SK-N-SH treated with all-trans-retinoic acid at 6 μM for 48 hours (cell line): ENCODE measurements around the gene DDX31.

Source experiments
- ATAC-seq: fragments of 200-7000 bp; cut with Tn5 transposase; 3 replicates; pipeline ENCODE4 v1.9.1; 2020; ENCODE audit warnings: mild to moderate bottlenecking, moderate library complexity
- ARNTL ChIP-seq: fragments of 450-650 bp; formaldehyde crosslinking; IDR thresholded peaks from 2 replicates; pipeline ENCODE4 v1.5.0; 2020; ENCODE audit warnings: low read depth, mild to moderate bottlenecking, moderate library complexity, borderline replicate concordance
- CSDC2 ChIP-seq: fragments of 250-450 bp; sonication (Bioruptor Pico); IDR thresholded peaks from 2 replicates; pipeline ENCODE4 v1.5.0; 2020; ENCODE audit warnings: mild to moderate bottlenecking, moderate library complexity
- CSRNP3 ChIP-seq: fragments of 250-450 bp; sonication (Bioruptor Pico); IDR thresholded peaks from 2 replicates; pipeline ENCODE4 v1.5.1; 2021; ENCODE audit warnings: mild to moderate bottlenecking, moderate library complexity
- ESRRG ChIP-seq: fragments of 250-450 bp; sonication (Bioruptor Pico); IDR thresholded peaks from 2 replicates; pipeline ENCODE4 v1.6.1; 2021; ENCODE audit warnings: mild to moderate bottlenecking
- GLIS3 ChIP-seq: fragments of 250-450 bp; sonication (Bioruptor Pico); IDR thresholded peaks from 2 replicates; pipeline ENCODE4 v1.5.0; 2020; ENCODE audit warnings: mild to moderate bottlenecking, moderate library complexity
- ISL1 ChIP-seq: fragments of 250-450 bp; sonication (Bioruptor Pico); IDR thresholded peaks from 2 replicates; pipeline ENCODE4 v2.1.2; 2022; ENCODE audit warnings: mild to moderate bottlenecking, moderate library complexity
- OSR1 ChIP-seq: fragments of 250-450 bp; sonication (Bioruptor Pico); IDR thresholded peaks from 2 replicates; pipeline ENCODE4 v1.8.0; 2022; ENCODE audit warnings: moderate library complexity, mild to moderate bottlenecking, inconsistent platforms
- POU6F1 ChIP-seq: fragments of 250-450 bp; sonication (Bioruptor Pico); IDR thresholded peaks from 2 replicates; pipeline ENCODE4 v1.8.0; 2021; ENCODE audit warnings: low read depth, mild to moderate bottlenecking, moderate library complexity, borderline replicate concordance
- RARB ChIP-seq: fragments of 250-450 bp; sonication (Bioruptor Pico); IDR thresholded peaks from 2 replicates; pipeline ENCODE4 v1.8.0; 2021; ENCODE audit warnings: mild to moderate bottlenecking, moderate library complexity
- SNAI2 ChIP-seq: fragments of 250-450 bp; sonication (Bioruptor Pico); IDR thresholded peaks from 2 replicates; pipeline ENCODE4 v1.5.0; 2020; ENCODE audit warnings: mild to moderate bottlenecking, moderate library complexity
- TCF4 ChIP-seq: fragments of 250-450 bp; sonication (Bioruptor Pico); IDR thresholded peaks from 2 replicates; pipeline ENCODE4 v1.8.0; 2021; ENCODE audit warnings: mild to moderate bottlenecking, moderate library complexity, borderline replicate concordance
- ZC3H10 ChIP-seq: fragments of 250-450 bp; sonication (Bioruptor Pico); IDR thresholded peaks from 2 replicates; pipeline ENCODE4 v1.5.1; 2021; ENCODE audit warnings: mild to moderate bottlenecking, moderate library complexity
- ZFP3 ChIP-seq: fragments of 250-450 bp; sonication (Bioruptor Pico); IDR thresholded peaks from 2 replicates; pipeline ENCODE4 v1.5.0; 2020; ENCODE audit warnings: mild to moderate bottlenecking, moderate library complexity
- ZFP30 ChIP-seq: fragments of 450-650 bp; formaldehyde crosslinking; IDR thresholded peaks from 2 replicates; pipeline ENCODE4 v1.5.0; 2022; ENCODE audit warnings: mild to moderate bottlenecking, moderate library complexity
- ZNF565 ChIP-seq: fragments of 450-650 bp; formaldehyde crosslinking; conservative IDR thresholded peaks from 2 replicates; pipeline ENCODE4 v1.5.0; 2020; ENCODE audit warnings: low read depth, mild to moderate bottlenecking, moderate library complexity
- ZNF70 ChIP-seq: fragments of 450-650 bp; formaldehyde crosslinking; IDR thresholded peaks from 2 replicates; pipeline ENCODE4 v1.5.0; 2020; ENCODE audit warnings: mild to moderate bottlenecking, moderate library complexity
- ZNF8 ChIP-seq: fragments of 450-650 bp; formaldehyde crosslinking; IDR thresholded peaks from 2 replicates; pipeline ENCODE4 v1.5.0; 2020; ENCODE audit warnings: mild to moderate bottlenecking, moderate library complexity
- TF ChIP-seq, protein P1 (sequence below): fragments of 250-450 bp; sonication (Bioruptor Pico); IDR thresholded peaks from 2 replicates; pipeline ENCODE4 v1.8.0; 2020; ENCODE audit warnings: mild to moderate bottlenecking, moderate library complexity, borderline replicate concordance
- TF ChIP-seq, protein P2 (sequence below): fragments of 250-450 bp; sonication (Bioruptor Pico); IDR thresholded peaks from 2 replicates; pipeline ENCODE4 v1.5.0; 2020; ENCODE audit warnings: mild to moderate bottlenecking, moderate library complexity
- TF ChIP-seq, protein P3 (sequence below): fragments of 250-450 bp; sonication (Bioruptor Pico); IDR thresholded peaks from 2 replicates; pipeline ENCODE4 v1.5.1; 2020; ENCODE audit warnings: low read depth, mild to moderate bottlenecking, moderate library complexity

DDX31 gene

DNA sequence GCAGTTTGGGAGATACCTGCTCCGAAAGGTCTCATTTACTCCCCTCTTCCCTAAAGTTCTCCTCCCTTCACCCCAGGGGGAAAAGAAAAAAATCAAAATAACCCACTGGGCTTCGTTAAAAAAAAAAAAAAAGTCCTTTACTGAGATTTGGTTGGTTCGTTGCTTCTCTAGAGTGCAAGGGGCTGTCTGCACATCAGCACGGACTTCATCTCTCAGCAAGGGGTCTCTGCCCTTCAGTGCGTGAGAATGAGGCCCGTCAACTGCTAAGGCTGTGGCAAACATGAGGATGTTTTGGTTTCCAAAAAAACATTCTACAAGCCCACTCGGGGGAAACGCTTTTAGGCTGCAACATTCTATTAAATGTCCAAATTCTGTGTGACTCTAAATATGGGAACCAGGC, 77.3 kb downstream of the DDX31 start:
- ATAC-seq = no peak
- TF ChIP-seq CSRNP3 (CRISPR knock-in tag) = no peak

DNA sequence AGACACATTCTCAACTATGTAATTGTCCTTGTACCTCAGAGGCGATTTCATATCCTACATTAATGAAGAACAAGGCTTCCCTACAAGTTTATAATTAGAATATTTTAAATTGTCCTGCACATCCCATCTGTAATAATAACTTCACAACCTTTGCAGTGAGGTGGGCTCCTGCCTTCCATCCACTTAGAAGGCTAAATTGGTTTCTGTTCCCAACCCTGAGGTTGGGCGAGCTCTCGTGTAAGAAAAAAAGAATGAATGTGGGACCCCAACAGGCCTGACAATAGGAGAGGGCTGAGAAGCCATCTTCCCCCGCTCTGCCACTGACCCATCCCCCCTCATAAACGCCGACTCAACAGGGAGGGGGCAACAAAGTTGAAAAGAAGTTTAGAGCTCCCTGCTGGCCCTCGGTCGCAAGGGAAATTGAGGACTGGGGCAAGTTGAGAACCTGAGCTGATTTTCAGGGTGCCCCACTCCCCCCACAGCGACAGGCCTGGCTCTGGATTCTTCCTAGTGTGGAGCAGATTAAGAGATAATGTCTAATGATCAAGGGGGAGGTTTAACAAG, 78.0 kb downstream of the DDX31 start:
- TF ChIP-seq ISL1 (CRISPR knock-in tag) (no peak), TCF4 (CRISPR knock-in tag) (no peak), GLIS3 (no peak), ZNF565 (CRISPR knock-in tag) (no peak), ZNF70 (CRISPR knock-in tag) (no peak), ZC3H10 (no peak), POU6F1 (no peak), OSR1 (CRISPR knock-in tag) (no peak), ESRRG (CRISPR knock-in tag) (no peak), ZFP30 (CRISPR knock-in tag) (no peak), CSRNP3 (CRISPR knock-in tag) (no peak)
- TF ChIP-seq, protein P1, sequence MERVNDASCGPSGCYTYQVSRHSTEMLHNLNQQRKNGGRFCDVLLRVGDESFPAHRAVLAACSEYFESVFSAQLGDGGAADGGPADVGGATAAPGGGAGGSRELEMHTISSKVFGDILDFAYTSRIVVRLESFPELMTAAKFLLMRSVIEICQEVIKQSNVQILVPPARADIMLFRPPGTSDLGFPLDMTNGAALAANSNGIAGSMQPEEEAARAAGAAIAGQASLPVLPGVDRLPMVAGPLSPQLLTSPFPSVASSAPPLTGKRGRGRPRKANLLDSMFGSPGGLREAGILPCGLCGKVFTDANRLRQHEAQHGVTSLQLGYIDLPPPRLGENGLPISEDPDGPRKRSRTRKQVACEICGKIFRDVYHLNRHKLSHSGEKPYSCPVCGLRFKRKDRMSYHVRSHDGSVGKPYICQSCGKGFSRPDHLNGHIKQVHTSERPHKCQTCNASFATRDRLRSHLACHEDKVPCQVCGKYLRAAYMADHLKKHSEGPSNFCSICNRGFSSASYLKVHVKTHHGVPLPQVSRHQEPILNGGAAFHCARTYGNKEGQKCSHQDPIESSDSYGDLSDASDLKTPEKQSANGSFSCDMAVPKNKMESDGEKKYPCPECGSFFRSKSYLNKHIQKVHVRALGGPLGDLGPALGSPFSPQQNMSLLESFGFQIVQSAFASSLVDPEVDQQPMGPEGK (CRISPR knock-in tag) = no peak
- no peak for ATAC-seq

DNA sequence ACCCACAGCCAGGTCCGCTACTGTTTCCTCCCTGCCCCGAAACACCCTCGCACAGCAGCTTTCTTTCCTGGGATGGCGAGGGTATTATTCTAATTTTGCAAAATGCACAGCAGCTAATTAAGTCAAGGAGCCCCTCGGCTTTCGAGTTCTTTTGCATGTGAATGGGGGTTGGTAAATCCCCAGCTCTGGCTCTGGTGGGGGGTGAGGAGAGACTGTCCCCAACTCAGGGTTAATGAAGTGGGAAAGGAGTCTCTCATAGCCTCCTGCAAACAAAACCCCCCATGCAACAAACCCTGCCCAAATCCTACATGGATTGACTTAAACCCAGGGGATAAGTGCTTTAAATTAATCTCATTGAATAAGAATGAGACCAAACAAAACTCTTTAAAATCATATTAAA, 78.5 kb downstream of the DDX31 start:
- no peak for TF ChIP-seq ZFP3
- no peak for TF ChIP-seq ZFP30 (CRISPR knock-in tag)
- no peak for TF ChIP-seq ARNTL (CRISPR knock-in tag)
- TF ChIP-seq ESRRG (CRISPR knock-in tag) = no peak
- TF ChIP-seq CSRNP3 (CRISPR knock-in tag) = no peak
- TF ChIP-seq, protein P2, sequence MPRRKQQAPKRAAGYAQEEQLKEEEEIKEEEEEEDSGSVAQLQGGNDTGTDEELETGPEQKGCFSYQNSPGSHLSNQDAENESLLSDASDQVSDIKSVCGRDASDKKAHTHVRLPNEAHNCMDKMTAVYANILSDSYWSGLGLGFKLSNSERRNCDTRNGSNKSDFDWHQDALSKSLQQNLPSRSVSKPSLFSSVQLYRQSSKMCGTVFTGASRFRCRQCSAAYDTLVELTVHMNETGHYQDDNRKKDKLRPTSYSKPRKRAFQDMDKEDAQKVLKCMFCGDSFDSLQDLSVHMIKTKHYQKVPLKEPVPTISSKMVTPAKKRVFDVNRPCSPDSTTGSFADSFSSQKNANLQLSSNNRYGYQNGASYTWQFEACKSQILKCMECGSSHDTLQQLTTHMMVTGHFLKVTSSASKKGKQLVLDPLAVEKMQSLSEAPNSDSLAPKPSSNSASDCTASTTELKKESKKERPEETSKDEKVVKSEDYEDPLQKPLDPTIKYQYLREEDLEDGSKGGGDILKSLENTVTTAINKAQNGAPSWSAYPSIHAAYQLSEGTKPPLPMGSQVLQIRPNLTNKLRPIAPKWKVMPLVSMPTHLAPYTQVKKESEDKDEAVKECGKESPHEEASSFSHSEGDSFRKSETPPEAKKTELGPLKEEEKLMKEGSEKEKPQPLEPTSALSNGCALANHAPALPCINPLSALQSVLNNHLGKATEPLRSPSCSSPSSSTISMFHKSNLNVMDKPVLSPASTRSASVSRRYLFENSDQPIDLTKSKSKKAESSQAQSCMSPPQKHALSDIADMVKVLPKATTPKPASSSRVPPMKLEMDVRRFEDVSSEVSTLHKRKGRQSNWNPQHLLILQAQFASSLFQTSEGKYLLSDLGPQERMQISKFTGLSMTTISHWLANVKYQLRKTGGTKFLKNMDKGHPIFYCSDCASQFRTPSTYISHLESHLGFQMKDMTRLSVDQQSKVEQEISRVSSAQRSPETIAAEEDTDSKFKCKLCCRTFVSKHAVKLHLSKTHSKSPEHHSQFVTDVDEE = no peak
- no peak for TF ChIP-seq GLIS3
- TF ChIP-seq CSDC2 = no peak
- no peak for TF ChIP-seq OSR1 (CRISPR knock-in tag)
- no peak for TF ChIP-seq SNAI2 (CRISPR knock-in tag)
- TF ChIP-seq, protein P3, sequence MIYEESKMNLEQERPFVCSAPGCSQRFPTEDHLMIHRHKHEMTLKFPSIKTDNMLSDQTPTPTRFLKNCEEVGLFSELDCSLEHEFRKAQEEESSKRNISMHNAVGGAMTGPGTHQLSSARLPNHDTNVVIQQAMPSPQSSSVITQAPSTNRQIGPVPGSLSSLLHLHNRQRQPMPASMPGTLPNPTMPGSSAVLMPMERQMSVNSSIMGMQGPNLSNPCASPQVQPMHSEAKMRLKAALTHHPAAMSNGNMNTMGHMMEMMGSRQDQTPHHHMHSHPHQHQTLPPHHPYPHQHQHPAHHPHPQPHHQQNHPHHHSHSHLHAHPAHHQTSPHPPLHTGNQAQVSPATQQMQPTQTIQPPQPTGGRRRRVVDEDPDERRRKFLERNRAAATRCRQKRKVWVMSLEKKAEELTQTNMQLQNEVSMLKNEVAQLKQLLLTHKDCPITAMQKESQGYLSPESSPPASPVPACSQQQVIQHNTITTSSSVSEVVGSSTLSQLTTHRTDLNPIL (CRISPR knock-in tag) = no peak
- TF ChIP-seq ZNF8 (CRISPR knock-in tag) = no peak
- TF ChIP-seq RARB (CRISPR knock-in tag) = no peak
- TF ChIP-seq, protein P1 (CRISPR knock-in tag) = no peak
- no peak for ATAC-seq
